DND-41 (cell line): ENCODE data around the gene NELFB.

ENCODE experiments used
- ATAC-seq: fragments of 200-7000 bp; cut with Tn5 transposase; 3 replicates; pipeline ENCODE4 v1.9.1; 2021; ENCODE audit warnings: low read depth; ENCODE audit not compliant: insufficient read depth
- DNase-seq: peaks from one replicate; pipeline ENCODE4 v3.0.0-alpha.2; 2020
- H2AFZ ChIP-seq: 2 replicates; pipeline ENCODE4 v1.6.0; 2012; ENCODE audit warnings: low read depth, low read length
- H3K27ac ChIP-seq: 2 replicates; pipeline ENCODE4 v1.5.1; 2012; ENCODE audit warnings: low read length, inconsistent platforms
- H3K27me3 ChIP-seq: fragments of 200-600 bp; sonication (generic); 2 replicates; pipeline ENCODE4 v1.6.0; 2012; ENCODE audit warnings: low read length, mild to moderate bottlenecking, inconsistent platforms; ENCODE audit not compliant: insufficient read depth, poor library complexity
- H3K36me3 ChIP-seq: 2 replicates; pipeline ENCODE4 v1.5.1; 2012; ENCODE audit warnings: low read length, inconsistent platforms; ENCODE audit not compliant: insufficient read depth
- H3K4me1 ChIP-seq: 2 replicates; pipeline ENCODE4 v1.5.1; 2012; ENCODE audit warnings: mild to moderate bottlenecking, low read length; ENCODE audit not compliant: insufficient read depth
- H3K4me2 ChIP-seq: 2 replicates; pipeline ENCODE4 v1.6.0; 2012; ENCODE audit warnings: mild to moderate bottlenecking, moderate library complexity, low read length, inconsistent platforms; ENCODE audit not compliant: insufficient read depth
- H3K4me3 ChIP-seq, 2 experiments: fragments of 200-600 bp in 1 of 2; shearing (Covaris generic) in 1 of 2; 2 replicates each; pipeline ENCODE4 v1.5.1; 2012 to 2016; ENCODE audit warnings: inconsistent platforms in 2 of 2, low read length in 2 of 2, mild to moderate bottlenecking in 2 of 2, low read depth in 1 of 2, moderate library complexity in 1 of 2
- H3K79me2 ChIP-seq: 2 replicates; pipeline ENCODE4 v1.6.0; 2012; ENCODE audit warnings: low read length, inconsistent platforms; ENCODE audit not compliant: insufficient read depth
- H3K9ac ChIP-seq: 2 replicates; pipeline ENCODE4 v1.6.0; 2012; ENCODE audit warnings: low read depth, mild to moderate bottlenecking, inconsistent platforms, low read length, moderate library complexity
- H3K9me3 ChIP-seq: 2 replicates; pipeline ENCODE4 v1.5.1; 2012; ENCODE audit warnings: low read length, moderate library complexity, mild to moderate bottlenecking, inconsistent platforms; ENCODE audit not compliant: insufficient read depth, severe bottlenecking
- H4K20me1 ChIP-seq: 2 replicates; pipeline ENCODE4 v1.6.0; 2012; ENCODE audit warnings: low read length; ENCODE audit not compliant: insufficient read depth
- CTCF ChIP-seq: IDR thresholded peaks from 2 replicates; pipeline ENCODE4 v1.5.1; 2012; ENCODE audit warnings: borderline replicate concordance, low read length, moderate library complexity, mild to moderate bottlenecking; ENCODE audit not compliant: poor library complexity, severe bottlenecking; ENCODE audit errors: extremely low read depth
- EZH2 ChIP-seq: IDR thresholded peaks from 3 replicates; pipeline ENCODE4 v1.6.1; 2012; ENCODE audit warnings: borderline replicate concordance, low read depth, mild to moderate bottlenecking, moderate library complexity, low read length, inconsistent platforms; ENCODE audit not compliant: severe bottlenecking

NELFB gene

GRCh38 chr9:137313956-137314560 lies 58.9 kb downstream of the NELFB start:
- Histone ChIP-seq H3K4me3 (no peak overlapping the region), H3K4me1 (no peaks in the 10 kb centered on the region), H3K27ac (no peak overlapping the region), H3K4me2 (no peak overlapping the region), H3K27me3 (no peaks in the 10 kb centered on the region), H4K20me1 (no peaks in the 10 kb centered on the region), H3K79me2 (no peaks in the 10 kb centered on the region), H3K9ac (no peak overlapping the region), H3K9me3 (no peaks in the 10 kb centered on the region), H2AFZ (no peak overlapping the region), H3K36me3 (no peaks in the 10 kb centered on the region)
- TF ChIP-seq EZH2 (no peak), CTCF (no peak)
- no peak for ATAC-seq
- DNase-seq: no peak

- no peak overlapping the region for H3K27ac ChIP-seq
- no peak overlapping the region for H3K4me2 ChIP-seq
- H3K36me3 ChIP-seq: no peaks in the 10 kb centered on the region
- DNase-seq (no peak), ATAC-seq (no peak)
- H3K9ac ChIP-seq: no peak overlapping the region
- H3K27me3 ChIP-seq: no peaks in the 10 kb centered on the region
- H3K79me2 ChIP-seq: no peaks in the 10 kb centered on the region
- no peaks in the 10 kb centered on the region for H4K20me1 ChIP-seq
- TF ChIP-seq CTCF (no peak), EZH2 (no peak)
- H3K4me3 ChIP-seq: no peak overlapping the region
- H3K4me1 ChIP-seq: no peaks in the 10 kb centered on the region
- no peaks in the 10 kb centered on the region for H3K9me3 ChIP-seq
- H2AFZ ChIP-seq: no peak overlapping the region
These were observed 59.7 kb downstream of the NELFB start for GRCh38 chr9:137314561-137315560.

GRCh38 chr9:137315581-137316011 lies 60.5 kb downstream of the NELFB start:
- no peak overlapping the region for H3K4me3 ChIP-seq
- no peaks in the 10 kb centered on the region for H3K4me1 ChIP-seq
- no peak overlapping the region for H3K9ac ChIP-seq
- TF ChIP-seq EZH2 (no peak), CTCF (no peak)
- no peaks in the 10 kb centered on the region for H4K20me1 ChIP-seq
- H3K79me2 ChIP-seq: no peaks in the 10 kb centered on the region
- H3K36me3 ChIP-seq: no peaks in the 10 kb centered on the region
- no peak overlapping the region for H2AFZ ChIP-seq
- H3K4me2 ChIP-seq: no peak overlapping the region
- DNase-seq (no peak), ATAC-seq (no peak)
- no peaks in the 10 kb centered on the region for H3K9me3 ChIP-seq
- no peak overlapping the region for H3K27ac ChIP-seq
- no peaks in the 10 kb centered on the region for H3K27me3 ChIP-seq
